ENCODE data around the gene DIP2C. TPM values are rescaled to one million over a fixed set of nuclear protein-coding genes. Genes with fewer than 3 reads are reported as not detected.

DIP2C gene
- total and polyA plus RNA-seq, 2 donors (not counting 1 experiment from before 2014, with no cell fraction given): 1.3 to 1.9 TPM

GRCh38 chr10:535051-535450 lies 154.4 kb downstream of the DIP2C start:
- CTCF ChIA-PET: no interaction called here
- Histone ChIP-seq H3K79me2 (ENCODE audit: control insufficient read depth, insufficient read depth, low read length) (no peaks in the 10 kb centered on the region), H3K27ac (ENCODE audit: low read length in 2 of 2) (no peak overlapping the region), H3K27me3 (replicated peaks in 1 of 4; ENCODE audit: control extremely low read depth in 1 of 4, control insufficient read depth in 3 of 4, insufficient read depth in 4 of 4, low read length in 3 of 4) (peaks cover 0 to 9% (median 3%) of the 10 kb centered on the region in 4 experiments), H4K20me1 (ENCODE audit: control insufficient read depth, insufficient read depth, low read length, poor library complexity, severe bottlenecking) (no peaks in the 10 kb centered on the region), H3K4me1 (ENCODE audit: control insufficient read depth in 2 of 2, insufficient read depth in 2 of 2, low read length in 2 of 2) (no peaks in the 10 kb centered on the region), H3K36me3 (replicated peaks in 1 of 2; ENCODE audit: control extremely low read depth in 1 of 2, control insufficient read depth in 1 of 2, extremely low read depth in 1 of 2, insufficient read depth in 2 of 2, low read length in 1 of 2) (no peaks in the 10 kb centered on the region), H3K9ac (ENCODE audit: low read length) (no peak overlapping the region), H3K9me3 (ENCODE audit: control extremely low read depth in 1 of 3, control insufficient read depth in 2 of 3, insufficient read depth in 1 of 3, low read length in 2 of 3) (peaks cover 0 to 4% (median 0%) of the 10 kb centered on the region in 3 donors), H2AFZ (ENCODE audit: insufficient read depth, low read depth, low read length, poor library complexity, severe bottlenecking) (no peak overlapping the region), H3K4me2 (replicated peaks; ENCODE audit: low read depth, low read length, poor library complexity, severe bottlenecking) (no peak overlapping the region), H3K4me3 (ENCODE audit: control extremely low read depth in 1 of 5, extremely low read depth in 1 of 5, insufficient read depth in 1 of 5, low read depth in 2 of 5, low read length in 4 of 5) (no peak overlapping the region)
- Mint-ChIP-seq H3K4me3 (no peak overlapping the region), H3K27me3 (peaks cover 29% of the 10 kb centered on the region), H3K9me3 (ENCODE audit: insufficient read depth) (no peaks in the 10 kb centered on the region), H3K27ac (no peak overlapping the region), H3K4me1 (no peaks in the 10 kb centered on the region)
- no peak for DNase-seq
- POLR2A ChIA-PET: no interaction called here
- 100% methylated on average over 2 of the region's 9 CpGs for WGBS (ENCODE audit: insufficient coverage)
- intact Hi-C loops (cut with micrococcal nuclease): no loop called here
- TF ChIP-seq CTCF (IDR thresholded peaks at IDR 0.05): no peak
- TF ChIP-seq EZH2 (IDR thresholded peaks at IDR 0.05; ENCODE audit: borderline replicate concordance, insufficient read depth, low read depth, low read length, poor library complexity, severe bottlenecking): no peak
- no peak for ATAC-seq (ENCODE audit: low read depth)

GRCh38 chr10:534047-534566 lies 155.4 kb downstream of the DIP2C start:
- Histone ChIP-seq H3K36me3 (replicated peaks in 1 of 2; ENCODE audit: control extremely low read depth in 1 of 2, control insufficient read depth in 1 of 2, extremely low read depth in 1 of 2, insufficient read depth in 2 of 2, low read length in 1 of 2) (no peaks in the 10 kb centered on the region), H2AFZ (ENCODE audit: insufficient read depth, low read depth, low read length, poor library complexity, severe bottlenecking) (no peak overlapping the region), H4K20me1 (ENCODE audit: control insufficient read depth, insufficient read depth, low read length, poor library complexity, severe bottlenecking) (no peaks in the 10 kb centered on the region), H3K9me3 (ENCODE audit: control extremely low read depth in 1 of 3, control insufficient read depth in 2 of 3, insufficient read depth in 1 of 3, low read length in 2 of 3) (peaks cover 0 to 4% (median 0%) of the 10 kb centered on the region in 3 donors), H3K4me3 (ENCODE audit: control extremely low read depth in 1 of 5, extremely low read depth in 1 of 5, insufficient read depth in 1 of 5, low read depth in 2 of 5, low read length in 4 of 5) (no peak overlapping the region), H3K4me1 (ENCODE audit: control insufficient read depth in 2 of 2, insufficient read depth in 2 of 2, low read length in 2 of 2) (no peaks in the 10 kb centered on the region), H3K27me3 (replicated peaks in 1 of 4; ENCODE audit: control extremely low read depth in 1 of 4, control insufficient read depth in 3 of 4, insufficient read depth in 4 of 4, low read length in 3 of 4) (peaks cover 0 to 4% (median 3%) of the 10 kb centered on the region in 4 experiments), H3K79me2 (ENCODE audit: control insufficient read depth, insufficient read depth, low read length) (no peaks in the 10 kb centered on the region), H3K9ac (ENCODE audit: low read length) (no peak overlapping the region), H3K27ac (ENCODE audit: low read length in 2 of 2) (no peak overlapping the region), H3K4me2 (replicated peaks; ENCODE audit: low read depth, low read length, poor library complexity, severe bottlenecking) (no peak overlapping the region)
- intact Hi-C loops (cut with micrococcal nuclease): no loop called here
- ChIA-PET CTCF (no interaction called here), POLR2A (no interaction called here)
- no peak for ATAC-seq (ENCODE audit: low read depth)
- H3K27me3 Mint-ChIP-seq: peaks cover 24% of the 10 kb centered on the region
- no peaks in the 10 kb centered on the region for H3K9me3 Mint-ChIP-seq (ENCODE audit: insufficient read depth)
- no peak overlapping the region for H3K4me3 Mint-ChIP-seq
- WGBS (ENCODE audit: insufficient coverage): 69% methylated on average over 14 of the region's 14 CpGs
- H3K27ac Mint-ChIP-seq: no peak overlapping the region
- TF ChIP-seq EZH2 (IDR thresholded peaks at IDR 0.05; ENCODE audit: borderline replicate concordance, insufficient read depth, low read depth, low read length, poor library complexity, severe bottlenecking) (no peak), CTCF (IDR thresholded peaks at IDR 0.05) (no peak)
- H3K4me1 Mint-ChIP-seq: no peaks in the 10 kb centered on the region
- no peak for DNase-seq
